GM18511 (cell line): ENCODE results near the gene XDH.

Experiments used
- ATAC-seq: cut with Tn5 transposase; IDR thresholded peaks from one replicate; pipeline ENCODE4 v1.9.1; 2021; ENCODE audit warnings: mild to moderate bottlenecking, moderate library complexity; ENCODE audit not compliant: unreplicated experiment

XDH gene

DNA sequence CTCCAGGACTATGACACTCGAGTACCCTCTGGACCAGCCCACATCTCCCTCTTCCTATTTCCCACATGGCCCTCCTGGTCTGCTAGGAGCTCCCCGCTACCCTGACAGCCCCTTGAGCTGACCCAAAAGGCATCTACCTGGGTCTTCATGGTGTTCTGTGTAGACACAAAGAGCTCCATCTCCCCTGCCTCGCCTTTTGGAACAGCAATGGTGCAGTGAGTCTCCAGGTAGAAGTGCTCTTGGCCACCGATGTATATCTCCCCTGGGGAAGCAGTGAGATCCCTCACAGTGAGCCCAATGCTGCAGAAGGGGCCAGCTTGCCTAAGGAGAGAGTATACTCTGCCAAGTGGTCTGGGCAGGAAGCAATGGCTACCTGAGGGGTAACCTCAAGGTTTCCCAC is 47.8 kb downstream of the XDH start:
- ATAC-seq: no peak

DNA sequence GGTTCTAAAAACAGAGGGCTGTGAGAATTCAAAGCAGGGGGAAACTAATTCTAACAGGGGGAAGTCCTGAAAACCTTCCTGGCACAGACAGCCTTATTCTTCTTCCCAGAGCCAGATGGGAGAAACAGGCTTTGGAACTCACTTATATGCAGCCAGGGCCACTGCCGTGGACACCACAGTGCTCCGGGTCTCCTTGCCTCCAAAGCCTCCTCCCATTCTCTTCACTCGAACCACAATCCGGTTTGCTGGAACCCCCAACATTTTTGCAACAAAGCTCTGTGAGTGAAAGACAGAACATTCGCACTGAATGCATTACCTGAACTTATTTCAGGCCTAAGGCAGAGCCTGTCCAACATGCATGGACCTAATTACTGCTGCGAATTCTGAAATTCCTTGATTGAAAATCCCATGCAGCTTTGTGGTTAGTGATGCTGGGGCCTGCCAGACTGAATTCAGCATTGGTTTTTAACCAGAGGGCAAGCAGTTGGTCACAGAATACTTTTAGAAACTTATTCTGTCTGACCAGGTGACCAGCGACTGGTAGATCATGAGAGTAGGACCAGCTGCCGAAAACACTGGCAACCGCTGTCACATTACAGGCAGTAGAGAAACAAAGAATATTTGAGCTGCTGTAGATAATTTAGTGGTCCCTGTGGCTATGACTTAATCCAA is 48.6 kb downstream of the XDH start:
- ATAC-seq: no peak

GRCh38 chr2:31365348-31365747 is 49.2 kb downstream of the XDH start:
- no peak for ATAC-seq

DNA sequence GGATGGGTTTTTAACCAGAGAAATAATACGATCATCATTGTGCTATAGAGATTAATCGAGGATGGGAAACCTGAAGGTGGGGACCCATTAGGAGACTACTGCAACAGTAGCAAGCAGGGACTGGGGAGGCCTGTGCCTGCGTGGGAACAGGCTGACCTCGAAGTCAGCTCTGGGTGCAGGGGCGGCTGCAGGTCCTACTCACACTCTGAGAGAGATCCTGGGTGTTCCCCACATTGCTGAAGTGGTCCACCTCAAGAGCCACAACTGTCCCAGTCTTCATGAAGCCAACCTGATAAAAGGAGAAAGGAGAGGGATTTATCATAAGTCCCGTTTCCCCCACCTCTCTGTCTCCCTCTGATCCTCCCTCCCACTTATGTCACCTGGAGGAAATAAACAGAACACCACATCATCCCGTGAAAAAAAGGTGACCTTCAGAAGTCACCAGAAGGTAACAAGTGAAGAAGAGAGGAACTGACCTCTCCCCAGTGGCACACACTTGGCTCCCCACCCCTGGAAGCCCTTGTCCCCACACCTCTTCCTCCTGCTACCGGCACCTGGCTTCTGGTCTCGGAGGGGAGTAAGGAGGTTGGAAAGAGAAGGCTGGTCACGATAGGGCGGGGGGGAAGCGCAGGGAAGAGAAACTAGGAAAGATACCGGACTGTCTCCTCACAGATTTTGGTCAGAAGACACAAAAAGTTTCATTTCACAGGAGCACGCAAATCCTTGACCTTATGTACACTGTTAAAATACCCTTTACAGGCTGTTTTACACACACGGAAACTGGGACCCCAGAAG is 50.4 kb downstream of the XDH start:
- no peak for ATAC-seq

DNA sequence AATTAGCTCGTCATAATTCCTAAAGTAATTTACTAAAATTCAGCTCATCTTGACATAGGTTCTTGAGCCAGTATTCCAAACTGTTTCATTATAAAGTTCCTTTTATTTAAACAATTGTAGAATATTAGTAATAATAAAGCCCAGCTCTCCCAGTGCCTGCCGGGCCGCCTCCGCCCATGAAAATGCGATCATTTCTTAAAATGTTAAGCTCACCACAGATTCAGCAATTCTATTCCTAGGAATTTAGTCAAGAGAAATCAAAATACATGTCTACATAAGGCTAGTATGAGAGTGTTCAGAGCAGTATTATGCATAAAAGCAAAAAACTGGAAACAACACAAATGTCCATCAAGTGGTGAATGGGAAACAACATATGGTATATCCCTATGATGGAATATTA is 52.0 kb downstream of the XDH start:
- no peak for ATAC-seq

GRCh38 chr2:31359229-31359628 is 55.3 kb downstream of the XDH start:
- no peak for ATAC-seq

DNA sequence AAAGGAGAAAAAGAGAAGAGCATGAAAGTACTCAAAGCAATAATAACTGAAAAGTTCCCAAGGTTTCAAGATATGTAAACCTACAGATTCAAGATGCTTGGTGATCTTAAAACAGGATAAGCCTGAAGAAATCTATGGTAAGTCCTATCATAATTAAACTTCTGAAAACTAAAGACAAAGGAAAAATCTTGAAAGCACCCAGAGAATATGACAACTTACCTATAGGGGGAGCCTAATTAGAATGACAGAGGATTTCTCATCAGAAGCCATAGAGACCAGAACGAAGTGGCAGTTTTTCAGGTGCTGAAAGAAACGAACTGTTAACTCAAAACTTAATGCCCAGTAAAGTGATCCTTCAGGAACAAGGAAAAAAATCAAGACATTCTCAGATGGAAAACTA is 59.7 kb downstream of the XDH start:
- no peak for ATAC-seq

GRCh38 chr2:31353179-31353578 is 61.4 kb downstream of the XDH start:
- no peak for ATAC-seq

- no peak for ATAC-seq
These were observed 64.9 kb downstream of the XDH start for GRCh38 chr2:31349684-31350083.

DNA sequence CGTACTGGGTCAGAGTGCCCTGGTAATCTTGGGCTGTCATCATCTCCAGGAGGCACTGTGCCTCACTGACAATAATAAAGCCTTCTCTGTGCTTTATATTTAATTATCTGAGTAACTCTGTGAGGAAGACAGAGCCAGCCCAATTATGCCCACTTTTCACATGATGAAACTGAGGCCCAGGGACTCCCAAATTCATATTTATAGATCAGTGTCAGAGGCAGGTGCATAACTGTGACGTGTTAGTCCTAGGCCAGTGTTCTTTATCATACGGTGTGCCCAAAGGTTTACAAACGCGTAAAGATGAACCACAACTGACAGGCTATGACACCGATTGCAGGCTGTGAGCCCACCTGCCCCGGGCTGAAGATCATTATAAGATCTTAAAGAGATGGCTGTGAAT is 65.4 kb downstream of the XDH start:
- no peak for ATAC-seq

GRCh38 chr2:31348618-31349017 is 65.9 kb downstream of the XDH start:
- no peak for ATAC-seq

- ATAC-seq: no peak
These were observed 66.8 kb downstream of the XDH start for GRCh38 chr2:31347750-31348149.

- no peak for ATAC-seq
These were observed 67.2 kb downstream of the XDH start for GRCh38 chr2:31347319-31347718.

DNA sequence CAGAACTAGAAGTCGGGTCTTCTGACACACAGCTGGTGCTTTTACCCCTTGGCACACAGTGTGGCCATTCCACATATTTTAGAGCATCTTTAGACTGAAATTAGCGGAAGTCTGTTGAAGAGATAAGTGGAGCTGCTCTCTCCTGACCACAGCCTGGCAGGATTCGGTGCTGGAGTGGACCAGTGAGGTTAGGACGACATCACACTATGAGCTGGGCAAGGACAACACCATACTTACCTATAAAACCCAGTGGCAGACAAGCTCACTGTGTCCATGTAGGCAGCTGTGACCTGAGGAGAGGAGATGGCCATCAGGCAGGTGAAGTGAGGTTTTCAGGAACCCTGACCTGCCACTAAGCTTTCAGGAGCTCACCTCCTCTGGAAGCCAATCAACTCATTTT is 70.1 kb downstream of the XDH start:
- no peak for ATAC-seq

- no peak for ATAC-seq
These were observed 73.2 kb downstream of the XDH start for GRCh38 chr2:31341351-31341750.

GRCh38 chr2:31339696-31340095 is 74.8 kb downstream of the XDH start:
- no peak for ATAC-seq

- ATAC-seq: no peak
These were observed 76.7 kb downstream of the XDH start for GRCh38 chr2:31337860-31338259.

- ATAC-seq: no peak
These were observed 77.3 kb downstream of the XDH start for GRCh38 chr2:31337197-31337596.

DNA sequence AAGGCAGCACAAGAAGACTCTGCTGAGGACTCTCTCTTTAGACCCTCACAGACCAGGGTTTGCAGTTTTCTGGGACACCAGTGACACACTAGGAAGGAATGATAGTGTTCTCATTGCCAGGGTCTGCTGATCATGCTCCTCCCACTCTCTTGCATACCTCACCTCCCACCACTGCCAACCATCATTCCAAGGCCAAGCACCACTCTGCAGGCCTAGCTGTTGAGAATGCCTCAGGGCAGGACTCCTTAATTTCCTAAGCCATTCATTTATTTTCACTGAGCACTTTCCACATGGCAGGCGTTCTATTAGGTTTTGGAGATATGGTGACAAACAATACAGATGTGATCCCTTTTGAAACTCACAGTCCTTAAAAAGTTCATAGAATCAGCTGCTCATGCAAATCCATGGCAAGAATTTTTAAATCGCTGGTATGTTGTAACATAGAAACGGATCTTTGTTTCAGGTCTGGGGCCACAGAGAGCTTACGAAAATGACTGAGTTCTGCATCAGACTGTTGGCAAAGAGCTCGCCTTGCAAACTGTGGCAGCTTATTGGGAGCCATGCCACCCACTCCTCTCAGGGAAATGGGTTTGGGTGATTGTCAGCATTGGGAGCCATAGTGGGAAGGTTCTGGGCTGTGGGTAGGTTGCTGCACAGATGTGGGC is 78.5 kb downstream of the XDH start:
- no peak for ATAC-seq

DNA sequence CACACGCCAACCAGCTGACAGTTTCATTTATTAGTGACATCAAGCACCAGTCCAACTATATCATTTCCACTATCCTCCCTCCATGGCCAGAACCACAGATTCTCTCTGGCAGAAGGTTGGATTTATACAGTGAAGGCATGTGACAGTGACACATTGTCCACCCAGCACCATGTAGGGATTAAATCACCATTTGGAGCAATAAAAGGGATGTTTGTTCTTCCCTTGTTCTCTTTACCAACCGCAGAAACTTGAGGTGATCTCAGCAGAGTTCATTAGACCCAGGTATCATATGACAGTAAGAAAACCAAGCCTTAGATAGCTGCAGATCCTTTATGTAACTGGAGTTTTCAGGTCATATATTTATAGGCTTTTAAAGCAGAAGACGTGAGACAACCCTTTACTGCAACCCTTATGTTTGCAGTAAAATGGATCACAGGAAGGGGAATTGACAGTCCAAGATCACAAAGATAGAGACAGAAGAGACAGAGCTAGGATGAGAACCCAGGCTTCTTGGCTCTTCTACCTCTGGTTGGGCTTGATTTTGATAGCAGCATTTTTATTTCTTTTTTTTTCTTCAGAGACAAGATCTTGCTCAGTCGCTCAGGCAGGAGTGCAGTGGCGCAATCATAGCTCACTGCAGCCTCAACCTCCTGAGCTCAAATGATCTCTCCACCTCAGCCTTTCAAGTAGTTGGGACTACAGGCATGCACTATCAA is 80.1 kb downstream of the XDH start:
- no peak for ATAC-seq

DNA sequence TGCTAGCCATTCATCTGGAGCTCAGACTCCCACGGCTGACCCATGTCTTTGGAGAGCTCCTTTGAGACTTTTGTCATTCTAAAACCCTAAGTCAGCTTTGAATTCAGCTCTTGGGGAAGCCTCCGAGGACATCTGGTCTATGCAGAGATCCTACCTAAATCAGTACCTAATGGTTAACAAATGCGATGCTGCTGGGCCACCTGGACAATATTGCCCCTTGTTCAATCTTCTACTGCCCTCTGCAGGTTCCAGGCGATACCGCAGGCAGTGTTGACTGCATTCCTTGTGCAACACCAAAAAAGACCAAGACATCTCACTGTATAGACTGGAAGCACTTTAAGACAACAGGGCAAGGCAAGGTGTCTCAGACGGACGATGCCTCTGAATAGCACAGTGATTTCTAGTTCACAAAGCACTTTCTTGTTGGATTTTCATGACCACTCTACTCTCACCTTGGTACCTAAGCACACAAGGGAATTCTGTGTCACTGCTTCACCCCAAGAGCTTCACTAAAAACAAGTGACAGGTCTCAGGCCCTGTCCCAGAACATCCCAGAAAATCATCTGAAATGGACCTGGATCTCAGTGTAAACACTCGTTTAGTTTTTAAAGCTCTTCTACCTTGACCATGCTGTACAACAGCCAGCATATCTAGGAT is 80.9 kb downstream of the XDH start:
- peak; percentile 96 for ATAC-seq
